ENCODE results near the gene PRMT7.

- no peak for TF ChIP-seq CTCF (IDR thresholded peaks at IDR 0.05; ENCODE audit: borderline replicate concordance, extremely low read depth, low read length, poor library complexity, severe bottlenecking)
- TF ChIP-seq EZH2 (IDR thresholded peaks at IDR 0.05; ENCODE audit: borderline replicate concordance, low read depth, low read length, severe bottlenecking), result no peak
Observed at GRCh38 chr16:68290450-68290849, 20.4 kb upstream of the PRMT7 start.

Data from DND-41 (cell line).